ENCODE results near the gene GNG7.
"Not testable (repeated sequence)": the region's sequence is repeated elsewhere in the genome, so short reads cannot be mapped to it uniquely, and the experiment has no call there.

DNA sequence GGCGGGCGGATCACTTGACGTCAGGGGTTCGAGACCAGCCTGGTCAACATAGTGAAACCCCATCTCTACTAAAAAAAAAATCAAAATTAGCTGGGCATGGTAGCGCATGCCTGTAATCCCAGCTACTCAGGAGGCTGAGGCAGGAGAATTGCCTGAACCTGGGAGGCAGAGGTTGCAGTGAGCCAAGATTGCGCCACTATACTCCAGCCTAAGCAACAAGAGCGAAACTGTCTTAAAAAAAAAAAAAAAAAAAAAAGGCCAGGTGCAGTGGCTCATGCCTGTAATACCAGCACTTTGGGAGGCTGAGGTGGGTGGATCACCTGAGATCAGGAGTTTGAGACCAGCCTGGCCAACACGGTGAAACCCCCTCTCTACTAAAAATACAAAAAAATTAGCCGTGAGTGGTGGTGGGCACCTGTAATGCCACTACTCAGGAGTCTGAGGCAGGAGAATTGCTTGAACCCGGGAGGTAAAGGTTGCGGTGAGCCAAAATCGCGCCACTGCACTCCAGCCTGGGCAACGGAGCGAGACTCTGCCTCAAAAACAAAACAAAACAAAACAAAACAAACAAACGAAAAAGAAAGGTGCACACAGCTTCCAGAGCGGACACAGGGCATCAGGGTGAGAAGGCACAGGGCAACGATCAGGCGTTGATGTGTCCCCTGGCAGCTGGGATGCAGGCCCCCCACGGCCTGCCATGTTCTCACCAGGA is 156.9 kb downstream of the GNG7 start:
- TF ChIP-seq, protein P1, sequence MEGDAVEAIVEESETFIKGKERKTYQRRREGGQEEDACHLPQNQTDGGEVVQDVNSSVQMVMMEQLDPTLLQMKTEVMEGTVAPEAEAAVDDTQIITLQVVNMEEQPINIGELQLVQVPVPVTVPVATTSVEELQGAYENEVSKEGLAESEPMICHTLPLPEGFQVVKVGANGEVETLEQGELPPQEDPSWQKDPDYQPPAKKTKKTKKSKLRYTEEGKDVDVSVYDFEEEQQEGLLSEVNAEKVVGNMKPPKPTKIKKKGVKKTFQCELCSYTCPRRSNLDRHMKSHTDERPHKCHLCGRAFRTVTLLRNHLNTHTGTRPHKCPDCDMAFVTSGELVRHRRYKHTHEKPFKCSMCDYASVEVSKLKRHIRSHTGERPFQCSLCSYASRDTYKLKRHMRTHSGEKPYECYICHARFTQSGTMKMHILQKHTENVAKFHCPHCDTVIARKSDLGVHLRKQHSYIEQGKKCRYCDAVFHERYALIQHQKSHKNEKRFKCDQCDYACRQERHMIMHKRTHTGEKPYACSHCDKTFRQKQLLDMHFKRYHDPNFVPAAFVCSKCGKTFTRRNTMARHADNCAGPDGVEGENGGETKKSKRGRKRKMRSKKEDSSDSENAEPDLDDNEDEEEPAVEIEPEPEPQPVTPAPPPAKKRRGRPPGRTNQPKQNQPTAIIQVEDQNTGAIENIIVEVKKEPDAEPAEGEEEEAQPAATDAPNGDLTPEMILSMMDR (IDR thresholded peaks at IDR 0.05; ENCODE audit: low read depth, low read length), result not testable (repeated sequence)
- TF ChIP-seq EZH2phosphoT487 (IDR thresholded peaks at IDR 0.05; ENCODE audit: low read depth), result not testable (repeated sequence)
